Measurements from ENCODE around the gene TFEC. TPM values are rescaled to one million over a fixed set of nuclear protein-coding genes. Genes with fewer than 3 reads are reported as not detected.

Gene TFEC
- total RNA-seq, 1 experiment from 2014 or later, result not detected

GRCh38 chr7:115906731-115907130 is 123.8 kb downstream of the TFEC start:
- Histone ChIP-seq H2BK20ac (ENCODE audit: low read depth, low read length, poor library complexity, severe bottlenecking) (no peak overlapping the region), H2AFZ (ENCODE audit: low read length) (no peak overlapping the region), H2BK15ac (ENCODE audit: low read depth, low read length) (no peak overlapping the region), H3K18ac (ENCODE audit: insufficient read length, low read depth, low read length) (no peak overlapping the region), H3K9me3 (ENCODE audit: control insufficient read depth, low read depth, low read length) (no peaks in the 10 kb centered on the region), H3K79me2 (ENCODE audit: insufficient read depth, low read length) (no peaks in the 10 kb centered on the region), H3T11ph (ENCODE audit: low read length) (no peak overlapping the region), H3K4me1 (ENCODE audit: insufficient read depth, low read length) (no peaks in the 10 kb centered on the region), H2BK12ac (ENCODE audit: insufficient read length, low read depth, low read length) (no peak overlapping the region), H3K9ac (ENCODE audit: extremely low read depth, insufficient read length, low read length) (no peak overlapping the region), H4K5ac (ENCODE audit: insufficient read length, low read depth, low read length) (no peak overlapping the region), H3K56ac (ENCODE audit: insufficient read length, low read depth, low read length) (no peak overlapping the region), H3K14ac (ENCODE audit: insufficient read depth, low read length) (no peak overlapping the region), H2BK120ac (ENCODE audit: low read depth, low read length, poor library complexity, severe bottlenecking) (no peak overlapping the region), H3K23me2 (ENCODE audit: insufficient read length, low read depth, low read length, poor library complexity, severe bottlenecking) (no peaks in the 10 kb centered on the region), H2AK5ac (ENCODE audit: insufficient read length, low read length) (no peak overlapping the region), H3K4me2 (ENCODE audit: insufficient read depth, insufficient read length, low read length) (no peak overlapping the region), H3K23ac (ENCODE audit: insufficient read length, low read depth, low read length) (no peak overlapping the region), H4K91ac (ENCODE audit: insufficient read length, low read depth, low read length) (no peak overlapping the region), H3K79me1 (ENCODE audit: insufficient read depth, low read depth, low read length, poor library complexity, severe bottlenecking) (no peaks in the 10 kb centered on the region), H4K8ac (replicated peaks; ENCODE audit: insufficient read length, low read depth, low read length) (no peak overlapping the region), H3K4ac (ENCODE audit: low read depth, low read length) (no peak overlapping the region), H3K27ac (ENCODE audit: insufficient read length, low read depth, low read length) (no peak overlapping the region), H2BK5ac (ENCODE audit: insufficient read length, low read length) (no peak overlapping the region), H4K20me1 (ENCODE audit: control insufficient read depth, insufficient read depth, insufficient read length) (no peaks in the 10 kb centered on the region), H3K27me3 (ENCODE audit: insufficient read depth, low read length) (no peaks in the 10 kb centered on the region)
- Mint-ChIP-seq H3K4me1 (0 out of 4 replicates have a peak, but pooled peaks cover 3 to 6% of the 10 kb centered on the region in 2 experiments), H3K4me3 (no peak overlapping the region), H3K27me3 (ENCODE audit: low read depth) (no peaks in the 10 kb centered on the region), H3K36me3 (ENCODE audit: insufficient read depth in 1 of 3, low read depth in 3 of 3) (no peaks in the 10 kb centered on the region), H3K9me3 (no peaks in the 10 kb centered on the region), H3K27ac (no peak overlapping the region)
- TF ChIP-seq CTCF (conservative IDR thresholded peaks at IDR 0.05), result no peak
- DNase-seq, result no peak
- no CpG with 5 or more reads among the region's 1 CpG for whole genome bisulfite sequencing (ENCODE audit: extremely low coverage, insufficient read length, low lambda C conversion rate)

Measured in H9 (cell line).